Activated CD4-positive, alpha-beta memory T cell treated with anti-CD3 and anti-CD28 coated beads for 36 hours (primary cell): Measurements from ENCODE around the gene SLC39A2. TPM values are rescaled to one million over a fixed set of nuclear protein-coding genes. Genes with fewer than 3 reads are reported as not detected.
"Not testable (repeated sequence)": the region's sequence is repeated elsewhere in the genome, so short reads cannot be mapped to it uniquely, and the experiment has no call there.

Experiments used
- CTCF ChIA-PET: fragments of 350-600 bp; sonication (Branson Sonifier 250); formaldehyde crosslinking; loops from one replicate; lab custom pipeline; 2021; ENCODE audit warnings: antibody characterized with exemption, inconsistent platforms; lab: Charles Lee
- POLR2A ChIA-PET: fragments of 350-600 bp; sonication (Branson Sonifier 250); formaldehyde crosslinking; loops from one replicate; lab custom pipeline; 2021; ENCODE audit warnings: antibody characterized with exemption; lab: Charles Lee
- DNase-seq: peaks from one replicate; pipeline ENCODE4 v3.0.0-alpha.2; 2020
- H3K27ac Mint-ChIP-seq: one replicate; pipeline ENCODE4 v1.8.0; 2021; ENCODE audit warnings: mixed read lengths
- H3K27me3 Mint-ChIP-seq: one replicate; pipeline ENCODE4 v1.8.0; 2021; ENCODE audit warnings: mixed read lengths
- H3K36me3 Mint-ChIP-seq: one replicate; pipeline ENCODE4 v1.8.0; 2021; ENCODE audit warnings: mixed read lengths
- H3K4me1 Mint-ChIP-seq: one replicate; pipeline ENCODE4 v1.8.0; 2021; ENCODE audit warnings: low read depth, mixed read lengths
- H3K4me3 Mint-ChIP-seq: one replicate; pipeline ENCODE4 v1.8.0; 2021; ENCODE audit warnings: mild to moderate bottlenecking, mixed read lengths
- H3K9me3 Mint-ChIP-seq: one replicate; pipeline ENCODE4 v1.8.0; 2021; ENCODE audit warnings: mixed read lengths
- intact Hi-C: fragments of 100-400 bp; cut with micrococcal nuclease; formaldehyde crosslinking; loops from one replicate; pipeline ENCODE4 v1.15.1; 2023
- total RNA-seq, 2 experiments: library from RNA; stranded (reverse); gene quantifications; one replicate each; pipeline ENCODE4 v1.2.3, GENCODE V29; 2021

The SLC39A2 gene
- total RNA-seq, 2 experiments from 2014 or later = 0.17 TPM; not detected in 1

DNA sequence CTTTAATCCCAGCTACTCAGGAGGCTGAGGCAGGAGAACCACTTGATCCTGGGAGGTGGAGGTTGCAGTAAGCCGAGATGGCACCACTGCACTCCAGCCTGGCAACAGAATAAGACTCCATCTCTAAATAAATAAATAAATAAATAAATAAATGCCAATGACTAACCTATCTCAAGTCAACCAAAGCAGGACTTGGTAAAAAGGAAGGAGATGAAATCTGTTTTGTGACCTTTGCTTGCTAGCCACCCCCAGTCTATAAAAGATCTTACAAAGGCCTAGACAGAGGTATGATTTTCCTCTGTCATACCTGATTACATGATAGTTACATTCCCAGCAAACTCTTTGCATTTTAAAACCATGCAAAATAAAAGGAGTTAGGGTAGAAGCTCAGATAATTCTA lies 22.8 kb upstream of the SLC39A2 start:
- ChIA-PET CTCF (no interaction called here), POLR2A (no interaction called here)
- no peaks in the 10 kb centered on the region for H3K36me3 Mint-ChIP-seq
- no peak overlapping the region for H3K4me3 Mint-ChIP-seq
- intact Hi-C loops = loop anchor here (10.0 kb wide), 1 partner anchor 221 kb away; no protein-coding TSS in a partner anchor
- H3K9me3 Mint-ChIP-seq = no peaks in the 10 kb centered on the region
- H3K27ac Mint-ChIP-seq = no peak overlapping the region
- no peak for DNase-seq
- peaks cover 4% of the 10 kb centered on the region for H3K4me1 Mint-ChIP-seq
- H3K27me3 Mint-ChIP-seq = peaks cover 10% of the 10 kb centered on the region

DNA sequence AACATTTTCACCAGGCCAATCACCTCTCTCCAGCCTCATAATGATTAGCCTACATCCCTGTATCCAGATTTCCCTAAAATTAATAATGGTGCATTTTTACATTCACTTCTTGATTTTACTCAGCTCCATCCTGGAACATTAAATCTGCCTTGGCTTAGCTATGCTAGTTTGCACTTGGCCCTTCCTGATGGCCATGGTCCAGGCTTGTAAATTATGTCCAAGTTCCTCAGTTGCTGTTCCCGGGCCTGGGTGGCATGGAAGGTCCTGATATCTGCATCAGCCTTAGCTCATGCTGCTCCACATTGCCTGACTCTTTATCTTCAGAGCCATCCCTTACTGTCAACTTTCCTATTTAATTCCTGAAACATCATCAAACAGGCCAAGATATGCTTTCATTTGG lies 20.4 kb upstream of the SLC39A2 start:
- no peak for DNase-seq
- no peak overlapping the region for H3K4me3 Mint-ChIP-seq
- no peak overlapping the region for H3K27ac Mint-ChIP-seq
- intact Hi-C loops = loop anchor here (10.0 kb wide), 1 partner anchor 224 kb away; no protein-coding TSS in a partner anchor
- CTCF ChIA-PET = interaction anchor here (1.1 to 1.9 kb wide), 2 partner anchors 8 to 36 kb away, joined by 4 to 8 read pairs; no protein-coding TSS in a partner anchor
- H3K36me3 Mint-ChIP-seq = no peaks in the 10 kb centered on the region
- POLR2A ChIA-PET = no interaction called here
- no peaks in the 10 kb centered on the region for H3K9me3 Mint-ChIP-seq
- peaks cover 3% of the 10 kb centered on the region for H3K27me3 Mint-ChIP-seq
- no peaks in the 10 kb centered on the region for H3K4me1 Mint-ChIP-seq

DNA sequence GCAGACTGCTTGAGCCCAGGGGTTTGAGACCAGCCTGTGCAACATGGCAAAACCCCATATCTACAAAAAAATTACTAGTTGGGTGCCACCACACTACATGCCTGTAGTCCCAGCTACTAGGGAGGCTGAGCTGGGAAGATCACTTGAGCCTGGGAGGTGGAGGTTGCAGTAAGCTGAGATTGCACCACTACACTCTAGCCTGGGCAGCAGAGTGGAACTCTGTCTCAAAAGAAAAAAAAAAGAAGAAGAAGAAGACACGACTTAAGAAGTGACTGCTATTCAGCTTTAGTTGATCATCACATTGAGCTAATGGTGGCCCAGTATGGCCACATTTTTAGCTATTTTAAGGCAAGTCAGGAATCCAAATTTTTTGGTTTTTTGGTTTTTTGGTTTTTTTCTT lies 18.2 kb upstream of the SLC39A2 start:
- ChIA-PET CTCF (interaction anchor here (4.4 kb wide), 1 partner anchor 10 kb away, joined by 52 read pairs; no protein-coding TSS in a partner anchor), POLR2A (no interaction called here)
- H3K4me3 Mint-ChIP-seq = no peak overlapping the region
- no peaks in the 10 kb centered on the region for H3K36me3 Mint-ChIP-seq
- H3K27me3 Mint-ChIP-seq = peaks cover 3% of the 10 kb centered on the region
- H3K27ac Mint-ChIP-seq = no peak overlapping the region
- no peaks in the 10 kb centered on the region for H3K9me3 Mint-ChIP-seq
- no peaks in the 10 kb centered on the region for H3K4me1 Mint-ChIP-seq
- DNase-seq = no peak
- intact Hi-C loops = no loop called here

DNA sequence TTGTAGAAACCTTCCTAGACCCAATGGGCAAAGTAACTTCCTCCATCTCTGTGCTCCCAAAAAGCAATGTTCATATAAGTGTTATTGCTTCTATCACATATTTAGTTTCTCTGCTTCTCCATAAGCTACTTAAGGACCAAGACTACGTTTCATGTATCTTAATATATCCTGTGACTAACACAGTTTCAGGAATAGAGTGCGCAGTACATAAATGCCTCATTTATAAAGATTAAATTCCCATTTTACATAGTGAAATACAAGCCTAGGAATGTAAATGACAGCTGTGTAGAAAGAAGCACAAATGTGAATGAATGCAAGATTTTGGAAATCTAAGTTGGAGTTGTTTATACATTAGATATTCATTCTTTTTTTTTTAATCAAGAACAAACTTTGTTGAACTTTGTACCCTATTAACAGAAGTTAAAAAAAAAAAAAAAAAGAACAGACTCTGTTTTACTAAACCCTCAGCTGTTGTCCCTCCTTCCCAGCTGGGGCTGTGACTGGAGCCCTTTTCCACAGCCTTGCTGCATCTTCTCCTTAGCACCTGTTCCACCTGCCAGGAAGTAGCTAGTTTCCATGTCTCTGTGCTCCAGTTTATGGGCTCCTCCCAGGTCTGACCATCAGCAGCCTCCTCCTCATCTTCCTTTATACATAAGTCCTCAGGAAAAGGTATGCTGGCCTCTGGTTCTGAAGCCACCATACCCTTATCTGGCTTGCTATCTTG lies 16.3 kb upstream of the SLC39A2 start:
- Mint-ChIP-seq H3K9me3 (no peaks in the 10 kb centered on the region), H3K4me3 (no peak overlapping the region), H3K27me3 (peaks cover 3% of the 10 kb centered on the region), H3K4me1 (peaks cover 3% of the 10 kb centered on the region), H3K36me3 (no peaks in the 10 kb centered on the region), H3K27ac (no peak overlapping the region)
- ChIA-PET POLR2A (no interaction called here), CTCF (interaction anchor here (0.7 to 4.4 kb wide), 4 partner anchors 12 to 125 kb away, joined by 3 to 52 read pairs (median 4); no protein-coding TSS in a partner anchor)
- DNase-seq = no peak
- intact Hi-C loops = no loop called here

DNA sequence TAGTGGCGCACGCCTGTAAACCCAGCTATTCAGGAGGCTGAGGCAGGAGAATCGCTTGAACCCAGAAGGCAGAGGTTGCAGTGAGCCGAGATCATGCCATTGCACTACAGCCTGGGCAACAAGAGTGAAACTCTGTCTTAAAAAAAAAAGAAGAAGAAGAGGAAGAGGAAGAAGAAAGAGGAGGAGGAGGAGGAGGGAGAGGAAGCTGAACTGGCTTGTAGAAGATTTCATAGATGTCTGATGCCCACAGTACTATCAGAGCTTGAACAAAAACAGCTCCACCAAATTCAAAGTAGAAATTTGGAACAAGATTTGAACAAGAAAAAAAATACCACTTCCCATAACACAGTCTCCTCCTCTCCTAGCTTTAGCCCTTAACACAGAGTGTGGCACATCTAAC lies 13.4 kb upstream of the SLC39A2 start:
- H3K27ac Mint-ChIP-seq, H3K9me3 Mint-ChIP-seq, DNase-seq, H3K36me3 Mint-ChIP-seq, POLR2A ChIA-PET, H3K27me3 Mint-ChIP-seq, H3K4me3 Mint-ChIP-seq: not testable (repeated sequence)
- peaks cover 11% of the 10 kb centered on the region for H3K4me1 Mint-ChIP-seq
- CTCF ChIA-PET = interaction anchor here (0.7 to 1.2 kb wide), 3 partner anchors 12 to 82 kb away, joined by 3 to 4 read pairs (median 3); no protein-coding TSS in a partner anchor
- intact Hi-C loops = loop anchor here (5.0 kb wide), 1 partner anchor 303 kb away; the partner anchor contains the start of gene RNASE4

DNA sequence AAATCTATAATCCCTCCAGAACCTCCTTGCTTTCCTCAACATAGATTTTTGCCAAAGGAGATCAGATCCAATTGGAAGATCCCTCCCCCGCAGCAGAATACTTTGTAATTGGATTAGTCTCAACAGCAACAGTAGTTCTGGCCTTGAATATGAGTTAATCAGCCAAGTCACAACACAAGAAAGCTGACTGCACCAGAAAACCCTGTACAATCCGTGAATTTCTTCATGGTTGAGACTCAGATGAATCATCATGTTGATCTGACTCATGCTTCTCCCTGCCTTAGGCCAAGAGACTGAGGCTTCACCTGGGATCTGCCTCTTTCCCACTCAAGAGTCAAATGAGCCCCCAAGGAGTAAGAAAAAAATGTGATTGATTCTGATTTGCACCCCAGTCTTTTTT lies 12.3 kb upstream of the SLC39A2 start:
- peaks cover 6% of the 10 kb centered on the region for H3K36me3 Mint-ChIP-seq
- intact Hi-C loops = loop anchor here (5.0 kb wide), 1 partner anchor 305 kb away; the partner anchor contains the start of gene RNASE4
- peaks cover 3% of the 10 kb centered on the region for H3K27me3 Mint-ChIP-seq
- H3K4me3 Mint-ChIP-seq = no peak overlapping the region
- ChIA-PET POLR2A (no interaction called here), CTCF (interaction anchor here (0.7 to 3.1 kb wide), 2 partner anchors 16 to 32 kb away, joined by 3 to 23 read pairs; no protein-coding TSS in a partner anchor)
- H3K27ac Mint-ChIP-seq = no peak overlapping the region
- no peaks in the 10 kb centered on the region for H3K9me3 Mint-ChIP-seq
- no peak for DNase-seq
- H3K4me1 Mint-ChIP-seq = peaks cover 18% of the 10 kb centered on the region

DNA sequence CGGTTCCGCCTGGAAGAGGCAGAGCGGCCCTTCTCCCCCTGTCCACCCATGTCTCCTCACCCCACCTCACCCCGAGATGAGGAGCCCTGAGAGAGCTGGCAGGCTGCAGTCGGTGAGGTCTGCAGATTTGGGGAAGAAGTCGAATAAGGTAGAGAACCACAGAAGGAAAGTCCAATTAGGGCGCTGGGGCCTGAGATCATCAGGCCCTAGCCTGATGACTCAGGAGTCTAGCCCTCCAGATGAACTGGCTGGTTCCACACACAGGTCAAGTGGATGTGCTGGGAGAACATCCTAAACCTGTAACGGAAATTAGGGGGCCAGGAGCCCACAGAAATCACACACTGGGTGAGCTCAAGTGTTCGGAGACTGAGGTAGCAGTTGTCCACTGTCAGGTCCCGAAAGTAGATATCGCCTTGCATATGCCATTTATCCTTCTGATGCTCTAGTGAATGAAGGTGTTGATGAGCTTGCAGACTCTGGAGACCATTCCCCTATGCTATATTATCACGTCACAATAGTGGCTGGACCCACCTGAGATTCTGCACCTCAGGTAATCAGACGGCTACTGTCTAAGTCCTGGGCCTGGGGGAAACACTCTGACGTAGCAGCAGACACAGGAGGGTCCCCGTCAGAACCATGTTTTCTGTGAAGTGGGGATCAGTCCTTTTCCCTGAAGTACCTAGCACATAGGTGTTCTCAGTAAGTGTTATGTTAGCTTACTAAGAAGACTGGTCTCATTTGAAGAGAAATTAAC lies 10.2 kb upstream of the SLC39A2 start:
- no peaks in the 10 kb centered on the region for H3K27me3 Mint-ChIP-seq
- peaks cover 16% of the 10 kb centered on the region for H3K36me3 Mint-ChIP-seq
- ChIA-PET POLR2A (no interaction called here), CTCF (interaction anchor here (1.1 to 3.1 kb wide), 2 partner anchors 18 to 26 kb away, joined by 6 to 23 read pairs; no protein-coding TSS in a partner anchor)
- intact Hi-C loops = loop anchor here (1.0 to 5.0 kb wide), 4 partner anchors 18 to 395 kb away; partner anchors contain the start of genes RNASE4 and SUPT16H
- H3K27ac Mint-ChIP-seq = peak overlapping the region; percentile 49
- peak overlapping the region; percentile 37 for H3K4me3 Mint-ChIP-seq
- peaks cover 28% of the 10 kb centered on the region for H3K4me1 Mint-ChIP-seq
- DNase-seq = no peak
- no peaks in the 10 kb centered on the region for H3K9me3 Mint-ChIP-seq

DNA sequence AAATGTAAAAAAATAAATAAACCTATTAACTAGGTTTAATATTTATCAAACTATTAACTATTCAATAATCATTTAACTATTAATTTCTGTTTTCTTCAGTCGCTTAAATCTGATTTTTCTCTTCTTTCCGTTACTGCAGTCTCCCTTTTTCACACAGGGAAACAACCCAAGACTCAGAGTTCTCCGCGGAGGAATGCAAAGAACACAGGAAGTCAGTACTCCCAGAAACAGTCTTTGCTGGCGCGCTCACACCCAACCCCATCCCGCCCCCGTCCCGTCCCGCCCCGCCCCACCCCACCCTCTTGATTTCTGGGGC lies 9.7 kb upstream of the SLC39A2 start:
- Mint-ChIP-seq H3K4me1 (peaks cover 29% of the 10 kb centered on the region), H3K36me3 (peaks cover 20% of the 10 kb centered on the region), H3K4me3 (peak overlapping the region; percentile 91), H3K27ac (peak overlapping the region; percentile 84), H3K27me3 (no peaks in the 10 kb centered on the region), H3K9me3 (no peaks in the 10 kb centered on the region)
- intact Hi-C loops = loop anchor here (1.0 to 5.0 kb wide), 4 partner anchors 18 to 395 kb away; partner anchors contain the start of genes RNASE4 and SUPT16H
- DNase-seq = no peak
- ChIA-PET CTCF (interaction anchor here (1.1 to 3.1 kb wide), 2 partner anchors 19 to 25 kb away, joined by 6 to 23 read pairs; no protein-coding TSS in a partner anchor), POLR2A (no interaction called here)

DNA sequence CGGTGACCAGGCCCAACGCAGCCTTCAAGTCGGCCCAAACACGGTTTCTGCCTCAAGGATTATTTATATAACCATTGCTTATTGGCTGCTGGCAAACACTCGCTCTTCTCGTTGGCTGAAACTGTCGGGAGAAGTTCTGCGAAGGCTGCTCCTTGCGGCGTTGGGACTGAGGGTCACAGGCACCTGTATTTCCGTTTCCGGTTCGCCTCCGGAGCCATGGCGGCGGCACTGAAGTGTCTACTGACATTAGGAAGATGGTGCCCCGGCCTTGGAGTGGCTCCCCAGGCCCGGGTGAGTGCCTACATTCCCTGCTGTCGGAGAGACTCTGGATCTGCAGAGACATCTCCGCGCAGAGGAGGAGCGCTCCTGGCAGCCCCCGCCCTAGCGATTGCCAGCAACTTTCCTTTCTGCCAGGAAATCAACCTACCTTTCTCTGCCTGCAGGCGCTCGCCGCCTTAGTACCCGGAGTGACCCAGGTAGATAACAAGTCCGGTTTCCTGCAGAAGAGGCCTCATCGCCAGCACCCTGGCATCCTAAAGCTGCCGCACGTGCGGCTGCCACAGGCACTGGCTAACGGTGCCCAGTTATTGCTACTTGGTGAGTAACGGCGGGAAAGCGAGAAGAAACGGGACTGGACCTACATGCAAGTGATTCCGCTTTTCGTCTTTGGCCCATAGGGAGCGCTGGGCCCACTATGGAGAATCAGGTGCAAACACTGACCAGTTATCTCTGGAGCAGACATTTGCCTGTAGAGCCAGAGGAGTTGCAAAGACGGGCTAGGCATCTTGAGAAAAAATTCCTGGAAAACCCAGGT lies 9.1 kb upstream of the SLC39A2 start, which contains the start of gene METTL17:
Gene METTL17 (plus strand): TSS at position 194 of the 814 bp plus-strand sequence. CDS start 23 bp downstream, at position 217.
- intact Hi-C loops = loop anchor here (1.0 to 5.0 kb wide), 4 partner anchors 19 to 394 kb away; partner anchors contain the start of genes RNASE4 and SUPT16H
- peaks cover 25% of the 10 kb centered on the region for H3K36me3 Mint-ChIP-seq
- ChIA-PET CTCF (interaction anchor here (2.9 to 3.1 kb wide), 2 partner anchors 19 to 25 kb away, joined by 13 to 23 read pairs; no protein-coding TSS in a partner anchor), POLR2A (no interaction called here)
- H3K4me3 Mint-ChIP-seq = peak within 1 kb of the TSS; percentile 91
- H3K4me1 Mint-ChIP-seq = peaks cover 31% of the 10 kb centered on the region
- DNase-seq = peak; percentile 94
- H3K27me3 Mint-ChIP-seq = no peaks in the 10 kb centered on the region
- H3K9me3 Mint-ChIP-seq = no peaks in the 10 kb centered on the region
- H3K27ac Mint-ChIP-seq = peak within 1 kb of the TSS; percentile 84

DNA sequence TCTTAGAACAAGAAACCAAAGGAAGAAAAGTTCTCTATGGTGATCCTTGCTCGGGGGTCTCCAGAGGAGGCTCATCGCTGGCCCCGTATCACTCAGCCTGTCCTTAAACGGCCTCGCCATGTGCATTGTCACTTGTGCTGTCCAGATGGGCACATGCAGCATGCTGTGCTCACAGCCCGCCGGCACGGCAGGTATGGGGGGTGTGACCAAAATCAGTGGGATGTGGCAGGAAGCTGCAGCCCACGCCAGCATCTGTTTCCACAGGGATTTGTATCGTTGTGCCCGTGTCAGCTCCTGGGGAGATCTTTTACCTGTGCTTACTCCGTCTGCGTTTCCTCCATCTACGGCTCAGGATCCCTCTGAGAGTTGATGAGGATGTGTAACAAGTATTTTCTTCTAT lies 2.6 kb upstream of the SLC39A2 start:
- no peak overlapping the region for H3K4me3 Mint-ChIP-seq
- no peak for DNase-seq
- no peaks in the 10 kb centered on the region for H3K27me3 Mint-ChIP-seq
- peaks cover 39% of the 10 kb centered on the region for H3K36me3 Mint-ChIP-seq
- H3K27ac Mint-ChIP-seq = no peak overlapping the region
- intact Hi-C loops = no loop called here
- peaks cover 18% of the 10 kb centered on the region for H3K4me1 Mint-ChIP-seq
- POLR2A ChIA-PET = interaction anchor here (0.7 kb wide), 1 partner anchor 15 kb away, joined by 3 read pairs; no protein-coding TSS in a partner anchor
- CTCF ChIA-PET = interaction anchor here (0.9 to 9.0 kb wide), 6 partner anchors 9 to 25 kb away, joined by 3 to 70 read pairs (median 4); no protein-coding TSS in a partner anchor
- no peaks in the 10 kb centered on the region for H3K9me3 Mint-ChIP-seq

DNA sequence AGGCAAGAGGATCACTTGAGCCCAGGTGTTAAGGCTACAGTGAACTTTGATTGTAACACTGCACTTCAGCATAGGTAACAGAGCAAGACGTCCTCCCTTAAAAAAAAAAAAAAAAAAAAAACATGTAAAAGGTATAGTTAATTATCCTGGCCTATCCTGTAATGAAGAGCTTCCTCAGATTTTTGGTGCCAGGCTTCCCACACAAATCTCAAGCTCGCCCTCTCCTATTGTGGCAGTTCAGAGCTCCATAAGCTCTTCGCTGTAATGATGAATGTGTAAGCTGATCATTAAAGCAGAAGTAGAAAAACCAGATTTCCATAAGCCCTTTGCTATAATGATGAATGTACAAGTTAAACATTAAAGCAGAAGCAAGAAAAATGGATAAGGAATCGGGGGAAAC lies 2.0 kb upstream of the SLC39A2 start:
- intact Hi-C loops = no loop called here
- Mint-ChIP-seq H3K36me3 (peaks cover 35% of the 10 kb centered on the region), H3K4me3 (no peak overlapping the region), H3K27me3 (no peaks in the 10 kb centered on the region), H3K4me1 (peaks cover 13% of the 10 kb centered on the region), H3K27ac (no peak overlapping the region), H3K9me3 (no peaks in the 10 kb centered on the region)
- DNase-seq = no peak
- ChIA-PET CTCF (interaction anchor here (0.7 to 9.0 kb wide), 7 partner anchors 9 to 95 kb away, joined by 3 to 70 read pairs (median 3); no protein-coding TSS in a partner anchor), POLR2A (interaction anchor here (0.6 kb wide), 1 partner anchor 61 kb away, joined by 3 read pairs; no protein-coding TSS in a partner anchor)
